Measurements from ENCODE around the gene GATA2. TPM values are rescaled to one million over a fixed set of nuclear protein-coding genes. Genes with fewer than 3 reads are reported as not detected.

The GATA2 gene
- total and polyA plus RNA-seq, 2 donors (not counting 1 experiment from before 2014, with no cell fraction given): 0.27 TPM; not detected in 1

GRCh38 chr3:128455786-128456748 lies 36.9 kb downstream of the GATA2 start:
- Histone ChIP-seq H3K4me2 (replicated peaks; ENCODE audit: low read depth, low read length, poor library complexity, severe bottlenecking) (no peak overlapping the region), H3K4me1 (ENCODE audit: control insufficient read depth in 2 of 2, insufficient read depth in 2 of 2, low read length in 2 of 2) (no peaks in the 10 kb centered on the region), H4K20me1 (ENCODE audit: control insufficient read depth, insufficient read depth, low read length, poor library complexity, severe bottlenecking) (no peaks in the 10 kb centered on the region), H3K27ac (ENCODE audit: low read length in 2 of 2) (no peak overlapping the region), H3K79me2 (ENCODE audit: control insufficient read depth, insufficient read depth, low read length) (no peaks in the 10 kb centered on the region), H3K4me3 (ENCODE audit: control extremely low read depth in 1 of 5, extremely low read depth in 1 of 5, insufficient read depth in 1 of 5, low read depth in 2 of 5, low read length in 4 of 5) (no peak overlapping the region), H3K36me3 (replicated peaks in 1 of 2; ENCODE audit: control extremely low read depth in 1 of 2, control insufficient read depth in 1 of 2, extremely low read depth in 1 of 2, insufficient read depth in 2 of 2, low read length in 1 of 2) (no peaks in the 10 kb centered on the region), H3K27me3 (replicated peaks in 1 of 4; ENCODE audit: control extremely low read depth in 1 of 4, control insufficient read depth in 3 of 4, insufficient read depth in 4 of 4, low read length in 3 of 4) (peaks cover 0 to 8% (median 0%) of the 10 kb centered on the region in 4 experiments), H3K9ac (ENCODE audit: low read length) (no peak overlapping the region), H2AFZ (ENCODE audit: insufficient read depth, low read depth, low read length, poor library complexity, severe bottlenecking) (no peak overlapping the region), H3K9me3 (ENCODE audit: control extremely low read depth in 1 of 3, control insufficient read depth in 2 of 3, insufficient read depth in 1 of 3, low read length in 2 of 3) (peaks cover 0 to 5% (median 0%) of the 10 kb centered on the region in 3 donors)
- CTCF ChIA-PET: no interaction called here
- peaks cover 39% of the 10 kb centered on the region for H3K27me3 Mint-ChIP-seq
- intact Hi-C loops (cut with micrococcal nuclease): no loop called here
- WGBS (ENCODE audit: insufficient coverage): 86% methylated on average over 14 of the region's 16 CpGs
- POLR2A ChIA-PET: no interaction called here
- H3K4me3 Mint-ChIP-seq: no peak overlapping the region
- no peak overlapping the region for H3K27ac Mint-ChIP-seq
- ATAC-seq (ENCODE audit: low read depth): no peak
- DNase-seq: no peak
- H3K9me3 Mint-ChIP-seq (ENCODE audit: insufficient read depth): no peaks in the 10 kb centered on the region
- no peaks in the 10 kb centered on the region for H3K4me1 Mint-ChIP-seq
- no peak for TF ChIP-seq CTCF (IDR thresholded peaks at IDR 0.05)
- no peak for TF ChIP-seq EZH2 (IDR thresholded peaks at IDR 0.05; ENCODE audit: borderline replicate concordance, insufficient read depth, low read depth, low read length, poor library complexity, severe bottlenecking)

- WGBS (ENCODE audit: insufficient coverage): 63% methylated on average over 4 of the region's 5 CpGs
Measured at GRCh38 chr3:128455116-128455515, 37.9 kb downstream of the GATA2 start.

More at GRCh38 chr3:128455116-128455515, 37.9 kb downstream of the GATA2 start:
- intact Hi-C loops (cut with micrococcal nuclease): no loop called here
- H3K4me3 ChIP-seq (ENCODE audit: control extremely low read depth in 1 of 5, extremely low read depth in 1 of 5, insufficient read depth in 1 of 5, low read depth in 2 of 5, low read length in 4 of 5): no peak overlapping the region
- Mint-ChIP-seq H3K27me3 (peaks cover 46% of the 10 kb centered on the region), H3K27ac (no peak overlapping the region), H3K4me3 (no peak overlapping the region), H3K4me1 (no peaks in the 10 kb centered on the region), H3K9me3 (ENCODE audit: insufficient read depth) (no peaks in the 10 kb centered on the region)
- no peak for TF ChIP-seq EZH2 (IDR thresholded peaks at IDR 0.05; ENCODE audit: borderline replicate concordance, insufficient read depth, low read depth, low read length, poor library complexity, severe bottlenecking)
- TF ChIP-seq CTCF (IDR thresholded peaks at IDR 0.05): no peak
- H3K4me1 ChIP-seq (ENCODE audit: control insufficient read depth in 2 of 2, insufficient read depth in 2 of 2, low read length in 2 of 2): no peaks in the 10 kb centered on the region
- H3K9ac ChIP-seq (ENCODE audit: low read length): no peak overlapping the region
- ATAC-seq (ENCODE audit: low read depth): no peak
- no peaks in the 10 kb centered on the region for H3K79me2 ChIP-seq (ENCODE audit: control insufficient read depth, insufficient read depth, low read length)
- peaks cover 0 to 5% (median 0%) of the 10 kb centered on the region in 3 donors for H3K9me3 ChIP-seq (ENCODE audit: control extremely low read depth in 1 of 3, control insufficient read depth in 2 of 3, insufficient read depth in 1 of 3, low read length in 2 of 3)
- H3K27me3 ChIP-seq (replicated peaks in 1 of 4; ENCODE audit: control extremely low read depth in 1 of 4, control insufficient read depth in 3 of 4, insufficient read depth in 4 of 4, low read length in 3 of 4): peaks cover 0 to 8% (median 0%) of the 10 kb centered on the region in 4 experiments
- H3K4me2 ChIP-seq (replicated peaks; ENCODE audit: low read depth, low read length, poor library complexity, severe bottlenecking): no peak overlapping the region
- POLR2A ChIA-PET: no interaction called here
- CTCF ChIA-PET: no interaction called here
- no peak overlapping the region for H2AFZ ChIP-seq (ENCODE audit: insufficient read depth, low read depth, low read length, poor library complexity, severe bottlenecking)
- DNase-seq: no peak
- H3K36me3 ChIP-seq (replicated peaks in 1 of 2; ENCODE audit: control extremely low read depth in 1 of 2, control insufficient read depth in 1 of 2, extremely low read depth in 1 of 2, insufficient read depth in 2 of 2, low read length in 1 of 2): no peaks in the 10 kb centered on the region
- no peak overlapping the region for H3K27ac ChIP-seq (ENCODE audit: low read length in 2 of 2)
- H4K20me1 ChIP-seq (ENCODE audit: control insufficient read depth, insufficient read depth, low read length, poor library complexity, severe bottlenecking): no peaks in the 10 kb centered on the region

All from B cell (primary cell).